Panc1 (cell line): ENCODE measurements around the gene FAM81A. TPM values are rescaled to one million over a fixed set of nuclear protein-coding genes. Genes with fewer than 3 reads are reported as not detected.

Experiments
- ATAC-seq: fragments of 200-7000 bp; cut with Tn5 transposase; 2 replicates; pipeline ENCODE4 v1.9.1; 2020; ENCODE audit warnings: mild to moderate bottlenecking, moderate library complexity
- BruUV-seq: library from RNA; stranded (reverse); fragments of 400-500 nt; replicated peaks from 2 replicates; lab custom pipeline; 2021; lab: Mats Ljungman, UMichigan
- CTCF ChIA-PET: fragments of 300-600 bp; sonication (Branson Sonifier 250); formaldehyde crosslinking; loops from one replicate; lab custom pipeline; 2022; ENCODE audit warnings: antibody characterized with exemption; lab: Charles Lee
- POLR2A ChIA-PET: fragments of 300-600 bp; sonication (Branson Sonifier 250); formaldehyde crosslinking; loops from one replicate; lab custom pipeline; 2022; ENCODE audit warnings: antibody characterized with exemption; lab: Charles Lee
- DNase-seq: peaks from one replicate; pipeline ENCODE4 v3.0.0-alpha.2; 2010; ENCODE audit warnings: low read depth, low spot score
- H3K27ac ChIP-seq: 2 replicates; pipeline ENCODE4 v1.5.1; 2011; ENCODE audit warnings: mild to moderate bottlenecking, low read length, inconsistent platforms
- H3K27me3 ChIP-seq: fragments of 200-500 bp; sonication (Bioruptor generic); 2 replicates; pipeline ENCODE4 v1.6.0; 2014; ENCODE audit warnings: low read length, inconsistent platforms; ENCODE audit not compliant: control insufficient read depth, insufficient read depth
- H3K36me3 ChIP-seq: fragments of 200-500 bp; sonication (Bioruptor generic); 2 replicates; pipeline ENCODE4 v1.5.1; 2014; ENCODE audit warnings: inconsistent platforms, mild to moderate bottlenecking, low read length, moderate library complexity; ENCODE audit not compliant: control insufficient read depth, insufficient read depth
- H3K4me1 ChIP-seq: 2 replicates; pipeline ENCODE4 v1.5.1; 2011; ENCODE audit warnings: inconsistent platforms, mild to moderate bottlenecking, low read length, moderate library complexity; ENCODE audit not compliant: control insufficient read depth, insufficient read depth
- H3K4me3 ChIP-seq, 2 experiments: 2 replicates each; pipeline ENCODE4 v1.5.1; 2011 to 2012; ENCODE audit warnings: low read depth in 2 of 2, low read length in 2 of 2, mild to moderate bottlenecking in 2 of 2, inconsistent platforms in 1 of 2, moderate library complexity in 1 of 2
- H3K9me3 ChIP-seq: fragments of 200-500 bp; sonication (Bioruptor generic); 2 replicates; pipeline ENCODE4 v1.5.1; 2014; ENCODE audit warnings: low read depth, mild to moderate bottlenecking, inconsistent platforms, low read length, moderate library complexity; ENCODE audit not compliant: control insufficient read depth, insufficient read depth
- CTCF ChIP-seq: fragments of 450-650 bp; IDR thresholded peaks from 2 replicates; pipeline ENCODE4 v1.5.1; 2017; ENCODE audit warnings: mild to moderate bottlenecking
- POLR2AphosphoS5 ChIP-seq: IDR thresholded peaks from 2 replicates; pipeline ENCODE4 v1.6.1; 2012; ENCODE audit warnings: mild to moderate bottlenecking, low read depth, low read length, moderate library complexity
- SIN3A ChIP-seq: IDR thresholded peaks from 2 replicates; pipeline ENCODE4 v1.6.1; 2012; ENCODE audit warnings: low read depth, mild to moderate bottlenecking, low read length, moderate library complexity, borderline replicate concordance; ENCODE audit not compliant: insufficient read depth
- TCF7L2 ChIP-seq: IDR thresholded peaks from 2 replicates; pipeline ENCODE4 v1.6.1; 2011; ENCODE audit warnings: mild to moderate bottlenecking, low read depth, low read length, inconsistent platforms
- in situ Hi-C: cut with HindIII; loops from 2 replicates; pipeline ENCODE4 v1.10.0; 2016; ENCODE audit warnings: low sequenced_read_pairs, low pct_unique_long_range_greater_than_20kb
- intact Hi-C: fragments of 100-400 bp; cut with micrococcal nuclease; formaldehyde crosslinking; loops from one replicate; pipeline ENCODE4 v1.10.0; 2022; ENCODE audit not compliant: unreplicated experiment
- total RNA-seq: library from RNA; stranded (reverse); gene quantifications from one replicate; pipeline ENCODE4 v1.2.1, GENCODE V29; 2021; ENCODE audit not compliant: unreplicated experiment
- TF ChIP-seq, protein P1 (sequence below), 2 experiments: IDR thresholded peaks; 2 replicates each; pipeline ENCODE4 v1.6.1; 2011 to 2012; ENCODE audit warnings: low read depth in 2 of 2, control low read depth in 1 of 2, low read length in 1 of 2, mild to moderate bottlenecking in 1 of 2, moderate library complexity in 1 of 2; ENCODE audit not compliant: insufficient read depth in 1 of 2

FAM81A gene
- total RNA-seq, 1 experiment from 2014 or later: 7.3 TPM

- no peak for DNase-seq
- Histone ChIP-seq H3K4me3 (no peak overlapping the region), H3K27me3 (no peaks in the 10 kb centered on the region), H3K4me1 (no peaks in the 10 kb centered on the region), H3K27ac (no peak overlapping the region), H3K36me3 (no peaks in the 10 kb centered on the region), H3K9me3 (no peaks in the 10 kb centered on the region)
- no peak for ATAC-seq
- POLR2A ChIA-PET: no interaction called here
- intact Hi-C loops (no loop called here), in situ Hi-C loops (no loop called here)
- no TSS peak for BruUV-seq
- TF ChIP-seq SIN3A (no peak), TCF7L2 (no peak), CTCF (no peak), POLR2AphosphoS5 (no peak)
- TF ChIP-seq, protein P1, sequence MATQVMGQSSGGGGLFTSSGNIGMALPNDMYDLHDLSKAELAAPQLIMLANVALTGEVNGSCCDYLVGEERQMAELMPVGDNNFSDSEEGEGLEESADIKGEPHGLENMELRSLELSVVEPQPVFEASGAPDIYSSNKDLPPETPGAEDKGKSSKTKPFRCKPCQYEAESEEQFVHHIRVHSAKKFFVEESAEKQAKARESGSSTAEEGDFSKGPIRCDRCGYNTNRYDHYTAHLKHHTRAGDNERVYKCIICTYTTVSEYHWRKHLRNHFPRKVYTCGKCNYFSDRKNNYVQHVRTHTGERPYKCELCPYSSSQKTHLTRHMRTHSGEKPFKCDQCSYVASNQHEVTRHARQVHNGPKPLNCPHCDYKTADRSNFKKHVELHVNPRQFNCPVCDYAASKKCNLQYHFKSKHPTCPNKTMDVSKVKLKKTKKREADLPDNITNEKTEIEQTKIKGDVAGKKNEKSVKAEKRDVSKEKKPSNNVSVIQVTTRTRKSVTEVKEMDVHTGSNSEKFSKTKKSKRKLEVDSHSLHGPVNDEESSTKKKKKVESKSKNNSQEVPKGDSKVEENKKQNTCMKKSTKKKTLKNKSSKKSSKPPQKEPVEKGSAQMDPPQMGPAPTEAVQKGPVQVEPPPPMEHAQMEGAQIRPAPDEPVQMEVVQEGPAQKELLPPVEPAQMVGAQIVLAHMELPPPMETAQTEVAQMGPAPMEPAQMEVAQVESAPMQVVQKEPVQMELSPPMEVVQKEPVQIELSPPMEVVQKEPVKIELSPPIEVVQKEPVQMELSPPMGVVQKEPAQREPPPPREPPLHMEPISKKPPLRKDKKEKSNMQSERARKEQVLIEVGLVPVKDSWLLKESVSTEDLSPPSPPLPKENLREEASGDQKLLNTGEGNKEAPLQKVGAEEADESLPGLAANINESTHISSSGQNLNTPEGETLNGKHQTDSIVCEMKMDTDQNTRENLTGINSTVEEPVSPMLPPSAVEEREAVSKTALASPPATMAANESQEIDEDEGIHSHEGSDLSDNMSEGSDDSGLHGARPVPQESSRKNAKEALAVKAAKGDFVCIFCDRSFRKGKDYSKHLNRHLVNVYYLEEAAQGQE (IDR thresholded peaks at IDR 0.05; ENCODE audit: insufficient read depth in 1 of 2, low read depth in 2 of 2, low read length in 1 of 2): no peak
- CTCF ChIA-PET: interaction anchor here (0.6 to 1.2 kb wide), 2 partner anchors 15 to 16 kb away, joined by 4 to 5 read pairs; no protein-coding TSS in a partner anchor
Observed at GRCh38 chr15:59543721-59544547, 105.9 kb downstream of the FAM81A start.

GRCh38 chr15:59545573-59545972, 107.6 kb downstream of the FAM81A start:
- ATAC-seq (no peak), DNase-seq (no peak)
- Histone ChIP-seq H3K27ac (no peak overlapping the region), H3K9me3 (no peaks in the 10 kb centered on the region), H3K27me3 (no peaks in the 10 kb centered on the region), H3K36me3 (no peaks in the 10 kb centered on the region), H3K4me1 (no peaks in the 10 kb centered on the region), H3K4me3 (no peak overlapping the region)
- POLR2A ChIA-PET: no interaction called here
- TF ChIP-seq TCF7L2 (no peak), POLR2AphosphoS5 (no peak), SIN3A (no peak), CTCF (no peak)
- TF ChIP-seq, protein P1 (IDR thresholded peaks at IDR 0.05; ENCODE audit: insufficient read depth in 1 of 2, low read depth in 2 of 2, low read length in 1 of 2): no peak
- in situ Hi-C loops: no loop called here
- CTCF ChIA-PET: no interaction called here
- intact Hi-C loops: no loop called here
- no TSS peak for BruUV-seq
